Right lobe of liver (tissue), 6 donors: ENCODE measurements around the gene DNAJB5. TPM values are rescaled to one million over a fixed set of nuclear protein-coding genes. Genes with fewer than 3 reads are reported as not detected.
A peak's percentile ranks its signal among the peaks of the same experiment; 100 is the strongest.

Experiments used
- ATAC-seq, 4 donors: fragments of 200-7000 bp; cut with Tn5 transposase; one replicate each; pipeline ENCODE4 v1.9.1; 2020; ENCODE audit warnings: mild to moderate bottlenecking in 4 of 4, moderate library complexity in 4 of 4
- DNase-seq, 3 donors: peaks; one replicate each; pipeline ENCODE4 v3.0.0-alpha.2; 2020
- H3K27ac ChIP-seq, 3 donors: fragments of 200-600 bp; one replicate each; pipeline ENCODE4 v1.8.0; 2022
- H3K27me3 ChIP-seq, 2 donors: fragments of 200-600 bp; one replicate each; pipeline ENCODE4 v1.8.0; 2022
- H3K36me3 ChIP-seq, 4 donors: fragments of 200-600 bp; sonication (generic) in 1 of 4; one replicate each; pipeline versions ENCODE4 v1.5.1 to v1.8.0; 2017 to 2022; ENCODE audit warnings: control low read depth in 1 of 4
- H3K4me1 ChIP-seq, 4 donors: fragments of 200-600 bp; sonication (generic) in 1 of 4; one replicate each; pipeline versions ENCODE4 v1.5.1 to v1.8.0; 2017 to 2022; ENCODE audit warnings: control low read depth in 1 of 4
- H3K4me3 ChIP-seq, 3 donors: fragments of 200-600 bp; one replicate each; pipeline ENCODE4 v1.8.0; 2022
- H3K9me3 ChIP-seq, 4 donors: fragments of 200-600 bp; sonication (generic) in 1 of 4; one replicate each; pipeline versions ENCODE4 v1.5.1 to v1.8.0; 2017 to 2022; ENCODE audit warnings: control low read depth in 1 of 4
- POLR2A ChIP-seq: fragments of 450-650 bp; IDR thresholded peaks from one replicate; pipeline ENCODE4 v1.6.1; 2017; ENCODE audit warnings: antibody characterized with exemption, mild to moderate bottlenecking
- WGBS: methylation state at CpG from one replicate; pipeline ENCODE4 v1.1.6; 2018; ENCODE audit warnings: low coverage, low lambda C conversion rate; ENCODE audit not compliant: insufficient coverage; ENCODE audit errors: missing lambda C conversion rate; 5-methylcytosine and 5-hydroxymethylcytosine counted together
- intact Hi-C, 2 donors: fragments of 100-400 bp; cut with DNase I; formaldehyde crosslinking; loops; one replicate each; pipeline versions ENCODE4 v1.11.2 to v1.14.1; 2022
- total RNA-seq, 6 experiments: library from RNA; depleted of rRNA in 2 of 6; stranded (reverse); fragments of >200 nt in 2 of 6; fragmentation: NEBNext Ultra II Directional in 3 of 6; extraction: Animal tissue kit (Norgen Biotek cat#: 25700) in 3 of 6; gene quantifications; one replicate each; pipeline versions ENCODE4 v1.1.0 to v1.2.4, GENCODE V29; 2016 to 2023
- TF ChIP-seq, protein P1 (sequence below), 4 donors: fragments of 200-600 bp in 3 of 4; fragments of 450-650 bp in 1 of 4; IDR thresholded peaks; one replicate each; pipeline versions ENCODE4 v1.5.1 to v1.8.0; 2016 to 2022; ENCODE audit warnings: antibody characterized with exemption in 4 of 4, mild to moderate bottlenecking in 2 of 4
- donor health status: DM: no; HTN: yes; CAD: no.
- donor health status: DM: no; HTN: no; CAD: no.
- donor health status: DM: no; HTN: no; CAD: no.
- donor health status: DM: no; HTN: yes; CAD: no.
- donor health status: DM: no; HTN: yes; CAD: no.

Gene DNAJB5
- total RNA-seq, 6 experiments from 2014 or later: 1.1 to 3.5 (median 1.7) TPM

DNA sequence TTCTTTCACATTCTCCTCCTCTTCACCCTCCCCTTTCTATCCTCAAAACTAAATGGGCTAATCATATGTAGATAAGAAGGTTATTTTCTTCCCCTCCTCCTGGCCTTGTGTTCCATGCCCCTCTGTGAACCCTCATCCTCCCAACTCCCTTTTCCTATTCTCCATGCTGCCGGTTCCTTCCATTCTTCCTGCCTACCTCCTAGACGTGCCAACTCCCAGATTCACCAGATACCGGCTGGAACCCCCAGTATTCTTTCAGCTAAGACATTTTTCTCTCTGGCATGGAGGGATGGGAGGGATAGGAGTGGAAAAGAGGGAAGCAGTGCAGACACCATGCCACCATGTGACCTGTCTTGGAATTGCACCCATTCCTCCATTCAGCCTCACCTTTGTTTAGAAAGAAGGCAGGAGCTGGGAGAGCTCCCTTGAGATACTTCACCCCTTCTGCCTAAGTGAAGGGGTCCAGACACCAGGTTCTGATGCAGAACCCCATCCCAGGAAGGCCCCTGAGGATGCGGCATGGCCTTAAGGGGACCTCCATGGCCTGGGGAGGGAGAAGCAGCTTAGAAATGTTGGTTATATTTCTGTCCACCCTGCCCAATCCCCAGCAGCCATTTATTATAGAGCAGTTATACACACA lies 4.8 kb downstream of the DNAJB5 start:
- ATAC-seq: peak in 2 of 4 donors; percentile 3 to 31
- intact Hi-C loops: no loop called here

GRCh38 chr9:34994900-34995669 lies 5.5 kb downstream of the DNAJB5 start:
- TF ChIP-seq, protein P1, sequence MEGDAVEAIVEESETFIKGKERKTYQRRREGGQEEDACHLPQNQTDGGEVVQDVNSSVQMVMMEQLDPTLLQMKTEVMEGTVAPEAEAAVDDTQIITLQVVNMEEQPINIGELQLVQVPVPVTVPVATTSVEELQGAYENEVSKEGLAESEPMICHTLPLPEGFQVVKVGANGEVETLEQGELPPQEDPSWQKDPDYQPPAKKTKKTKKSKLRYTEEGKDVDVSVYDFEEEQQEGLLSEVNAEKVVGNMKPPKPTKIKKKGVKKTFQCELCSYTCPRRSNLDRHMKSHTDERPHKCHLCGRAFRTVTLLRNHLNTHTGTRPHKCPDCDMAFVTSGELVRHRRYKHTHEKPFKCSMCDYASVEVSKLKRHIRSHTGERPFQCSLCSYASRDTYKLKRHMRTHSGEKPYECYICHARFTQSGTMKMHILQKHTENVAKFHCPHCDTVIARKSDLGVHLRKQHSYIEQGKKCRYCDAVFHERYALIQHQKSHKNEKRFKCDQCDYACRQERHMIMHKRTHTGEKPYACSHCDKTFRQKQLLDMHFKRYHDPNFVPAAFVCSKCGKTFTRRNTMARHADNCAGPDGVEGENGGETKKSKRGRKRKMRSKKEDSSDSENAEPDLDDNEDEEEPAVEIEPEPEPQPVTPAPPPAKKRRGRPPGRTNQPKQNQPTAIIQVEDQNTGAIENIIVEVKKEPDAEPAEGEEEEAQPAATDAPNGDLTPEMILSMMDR (IDR thresholded peaks at IDR 0.05): no peak
- no peak for TF ChIP-seq POLR2A
- 50% methylated on average over 4 of the region's 7 CpGs for WGBS
- peak in 1 of 3 donors; percentile 29 for DNase-seq
- Histone ChIP-seq H3K27me3 (no peaks in the 10 kb centered on the region), H3K4me1 (peaks cover 0 to 21% (median 9%) of the 10 kb centered on the region in 4 donors), H3K4me3 (no peak overlapping the region), H3K27ac (peak overlapping the region in 1 of 3 donors; percentile 57), H3K9me3 (no peaks in the 10 kb centered on the region), H3K36me3 (no peaks in the 10 kb centered on the region)
- peak in 3 of 4 donors; percentile 5 to 9 (median 6) for ATAC-seq
- intact Hi-C loops: no loop called here

More for the DNA sequence above, 4.8 kb downstream of the DNAJB5 start:
- no peaks in the 10 kb centered on the region for H3K9me3 ChIP-seq
- peaks cover 0 to 21% (median 9%) of the 10 kb centered on the region in 4 donors for H3K4me1 ChIP-seq
- no peaks in the 10 kb centered on the region for H3K36me3 ChIP-seq
- H3K4me3 ChIP-seq: no peak overlapping the region
- 67% methylated on average over 4 of the region's 4 CpGs for WGBS
- peak overlapping the region in 1 of 3 donors; percentile 57 for H3K27ac ChIP-seq
- H3K27me3 ChIP-seq: no peaks in the 10 kb centered on the region
- no peak for TF ChIP-seq POLR2A
- TF ChIP-seq, protein P1 (IDR thresholded peaks at IDR 0.05): peak; percentile 22 to 48 (median 38)
- DNase-seq: no peak

GRCh38 chr9:34995670-34996060 lies 6.1 kb downstream of the DNAJB5 start:
- peaks cover 0 to 21% (median 9%) of the 10 kb centered on the region in 4 donors for H3K4me1 ChIP-seq
- no peak for TF ChIP-seq POLR2A
- TF ChIP-seq, protein P1 (IDR thresholded peaks at IDR 0.05): no peak
- peak in 2 of 4 donors; percentile 4 to 6 for ATAC-seq
- no peak for DNase-seq
- intact Hi-C loops: no loop called here
- no peak overlapping the region for H3K4me3 ChIP-seq
- H3K36me3 ChIP-seq: no peaks in the 10 kb centered on the region
- H3K9me3 ChIP-seq: no peaks in the 10 kb centered on the region
- H3K27me3 ChIP-seq: no peaks in the 10 kb centered on the region
- no peak overlapping the region for H3K27ac ChIP-seq
- 48% methylated on average over 3 of the region's 3 CpGs for WGBS

GRCh38 chr9:34996181-34996904 lies 6.8 kb downstream of the DNAJB5 start:
- peaks cover 0 to 21% (median 9%) of the 10 kb centered on the region in 4 donors for H3K4me1 ChIP-seq
- DNase-seq: peak in 1 of 3 donors; percentile 43
- H3K36me3 ChIP-seq: no peaks in the 10 kb centered on the region
- no peaks in the 10 kb centered on the region for H3K27me3 ChIP-seq
- no peak overlapping the region for H3K4me3 ChIP-seq
- ATAC-seq: peak in 1 of 4 donors; percentile 3
- intact Hi-C loops: no loop called here
- 95% methylated on average over 11 of the region's 26 CpGs for WGBS
- no peaks in the 10 kb centered on the region for H3K9me3 ChIP-seq
- TF ChIP-seq, protein P1 (IDR thresholded peaks at IDR 0.05): no peak
- no peak for TF ChIP-seq POLR2A
- H3K27ac ChIP-seq: peak overlapping the region in 1 of 3 donors; percentile 25
